HG02588 (cell line): ENCODE results near the gene TMEM222.

Experiments used
- ATAC-seq: cut with Tn5 transposase; IDR thresholded peaks from one replicate; pipeline ENCODE4 v1.9.1; 2021; ENCODE audit warnings: mild to moderate bottlenecking, moderate library complexity; ENCODE audit not compliant: unreplicated experiment

The TMEM222 gene

GRCh38 chr1:27341525-27342252, 19.7 kb downstream of the TMEM222 start, which contains the start of gene SYTL1:
Gene SYTL1 (plus strand): TSS chr1:27342022. CDS start chr1:27345335, 3,313 bp downstream.
- ATAC-seq, result peak; percentile 45

GRCh38 chr1:27342391-27342777, 20.4 kb downstream of the TMEM222 start:
- no peak for ATAC-seq

GRCh38 chr1:27342778-27343638, 21.0 kb downstream of the TMEM222 start:
- ATAC-seq, result no peak

- no peak for ATAC-seq
These were observed 21.7 kb downstream of the TMEM222 start for GRCh38 chr1:27343639-27344025.

GRCh38 chr1:27345272-27345671, 23.3 kb downstream of the TMEM222 start:
- no peak for ATAC-seq

- no peak for ATAC-seq
These were observed 24.4 kb downstream of the TMEM222 start for GRCh38 chr1:27346357-27346756.

- ATAC-seq, result no peak
These were observed 25.1 kb downstream of the TMEM222 start for GRCh38 chr1:27346991-27347624.

GRCh38 chr1:27348861-27349783, 27.2 kb downstream of the TMEM222 start:
- no peak for ATAC-seq

- ATAC-seq, result no peak
These were observed 28.1 kb downstream of the TMEM222 start for GRCh38 chr1:27349784-27350662.

GRCh38 chr1:27350663-27351540, 28.9 kb downstream of the TMEM222 start:
- no peak for ATAC-seq

GRCh38 chr1:27351541-27352107, 29.7 kb downstream of the TMEM222 start:
- no peak for ATAC-seq

GRCh38 chr1:27353166-27353565, 31.2 kb downstream of the TMEM222 start:
- no peak for ATAC-seq

- no peak for ATAC-seq
These were observed 31.7 kb downstream of the TMEM222 start for GRCh38 chr1:27353629-27354028.

- no peak for ATAC-seq
These were observed 33.7 kb downstream of the TMEM222 start for GRCh38 chr1:27355683-27356082.

GRCh38 chr1:27356277-27356618, 34.3 kb downstream of the TMEM222 start:
- ATAC-seq, result no peak

GRCh38 chr1:27356619-27357280, 34.8 kb downstream of the TMEM222 start:
- no peak for ATAC-seq

GRCh38 chr1:27357281-27358037, 35.5 kb downstream of the TMEM222 start:
- ATAC-seq, result no peak
